NT2/D1 (cell line): ENCODE data around the gene CYSRT1.

Experiments used
- SUZ12 ChIP-seq: IDR thresholded peaks from 2 replicates; pipeline ENCODE4 v1.6.1; 2011; ENCODE audit not compliant: insufficient read length, insufficient read depth; ENCODE audit errors: extremely low read depth
- YY1 ChIP-seq: IDR thresholded peaks from 2 replicates; pipeline ENCODE4 v1.6.1; 2011; ENCODE audit not compliant: insufficient read length, insufficient read depth
- ZNF274 ChIP-seq: IDR thresholded peaks from 2 replicates; pipeline ENCODE4 v1.6.1; 2011; ENCODE audit warnings: mild to moderate bottlenecking, low read depth, low read length

DNA sequence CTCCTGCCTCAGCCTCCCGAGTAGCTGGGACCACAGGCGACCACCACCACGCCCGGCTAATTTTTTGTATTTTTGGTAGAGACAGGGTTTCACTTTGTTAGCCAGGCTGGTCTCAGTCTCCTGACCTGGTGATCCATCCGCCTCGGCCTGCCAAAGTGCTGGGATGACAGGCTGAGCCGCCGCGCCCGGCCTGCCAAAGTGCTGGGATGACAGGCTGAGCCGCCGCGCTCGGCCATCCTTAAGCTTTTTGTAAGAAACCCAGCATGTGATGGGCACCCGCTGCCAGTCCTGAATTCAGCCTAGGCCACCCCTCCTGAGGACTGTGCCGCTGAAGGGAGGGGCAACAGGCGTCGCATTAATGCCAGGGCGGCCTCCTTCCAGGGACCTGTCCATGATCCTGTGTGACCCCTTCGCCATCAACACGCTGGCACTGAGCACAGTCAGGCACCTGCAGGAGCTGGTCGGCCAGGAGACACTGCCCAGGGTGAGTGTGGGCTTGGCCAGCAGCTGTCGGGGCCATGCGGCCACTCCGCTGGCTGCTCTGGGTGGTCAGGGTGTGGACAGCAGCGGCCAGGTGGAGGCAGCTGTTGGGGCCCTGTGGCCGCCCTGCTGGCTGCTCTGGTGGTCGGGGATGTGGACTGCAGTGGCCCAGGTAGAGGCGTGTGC is 40.7 kb downstream of the CYSRT1 start:
- TF ChIP-seq SUZ12 (no peak), YY1 (no peak), ZNF274 (no peak)
